ENCODE results near the gene KATNBL1.

DNA sequence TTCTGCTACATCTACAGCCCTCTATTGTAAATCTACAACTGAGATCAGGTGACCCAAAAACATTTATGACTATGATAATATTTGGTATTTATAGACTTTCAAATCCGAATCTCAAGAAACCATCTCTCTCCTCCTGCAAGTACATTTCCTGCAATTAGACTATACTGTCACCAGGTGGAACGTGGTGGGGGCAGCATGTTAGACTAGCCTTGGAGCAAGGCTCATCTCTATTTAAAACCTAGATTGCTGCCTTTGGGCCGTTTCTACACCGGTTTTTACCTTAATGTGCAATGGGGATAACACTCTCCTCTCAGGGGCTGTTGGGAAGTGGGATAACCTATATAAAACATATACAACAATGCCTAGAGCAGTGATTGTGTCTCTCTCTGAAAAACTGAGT lies 3.8 kb upstream of the KATNBL1 start:
- TF ChIP-seq CTCF (IDR thresholded peaks at IDR 0.05 in 8 of 11, conservative IDR thresholded peaks at IDR 0.05 in 3 of 11): no peak
- no peak for TF ChIP-seq POLR2AphosphoS5 (IDR thresholded peaks at IDR 0.05)
- no peak for TF ChIP-seq POLR2A (IDR thresholded peaks at IDR 0.05)

Measured in spleen (tissue), 7 donors.